ENCODE measurements around the gene SPATA24. TPM values are rescaled to one million over a fixed set of nuclear protein-coding genes. Genes with fewer than 3 reads are reported as not detected.
"Not testable (repeated sequence)": the region's sequence is repeated elsewhere in the genome, so short reads cannot be mapped to it uniquely, and the experiment has no call there.

The SPATA24 gene
- total and polyA plus RNA-seq, 2 donors (not counting 1 experiment from before 2014, with no cell fraction given) = 5.6 to 7.4 TPM

DNA sequence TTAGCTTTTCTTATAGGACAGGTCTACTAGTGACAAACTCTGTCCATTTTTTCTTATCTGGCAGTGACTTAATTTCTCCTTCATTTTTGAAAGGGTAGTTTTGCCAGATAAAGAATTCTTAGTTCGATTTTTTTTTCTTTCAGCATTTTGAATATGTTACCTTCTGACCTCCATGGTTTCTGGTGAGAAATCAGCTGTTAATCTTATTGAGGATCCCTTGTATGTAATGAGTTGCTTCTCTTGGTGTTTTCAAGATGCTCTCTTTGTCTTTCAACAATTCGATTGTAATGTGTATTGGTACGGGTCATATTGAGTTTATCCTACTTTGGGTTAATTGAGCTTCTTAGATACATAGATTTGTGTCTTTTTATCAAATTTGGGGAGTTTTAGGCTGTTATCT is 49.7 kb downstream of the SPATA24 start:
- Histone ChIP-seq H2AFZ (ENCODE audit: low read length) (no peak overlapping the region), H3K36me3 (ENCODE audit: control insufficient read depth, insufficient read depth, low read length) (no peaks in the 10 kb centered on the region), H3K4me3 (replicated peaks in 1 of 4; ENCODE audit: control extremely low read depth in 1 of 4, insufficient read depth in 1 of 4, low read depth in 3 of 4, low read length in 4 of 4) (no peak overlapping the region), H3K9me3 (ENCODE audit: control insufficient read depth, insufficient read depth, low read depth, low read length) (no peaks in the 10 kb centered on the region), H3K79me2 (ENCODE audit: control insufficient read depth, insufficient read depth, low read length) (peaks cover 63% of the 10 kb centered on the region), H3K27ac (ENCODE audit: insufficient read depth, low read length) (no peak overlapping the region), H4K20me1 (ENCODE audit: control insufficient read depth, extremely low read depth, insufficient read depth, low read length) (no peaks in the 10 kb centered on the region), H3K9ac (ENCODE audit: insufficient read depth, low read length) (no peak overlapping the region), H3K27me3 (ENCODE audit: control insufficient read depth, insufficient read depth, low read length) (no peaks in the 10 kb centered on the region), H3K4me1 (ENCODE audit: control insufficient read depth, extremely low read depth, insufficient read depth, low read length) (no peaks in the 10 kb centered on the region), H3K4me2 (ENCODE audit: extremely low read depth, insufficient read depth, low read length) (no peak overlapping the region)
- TF ChIP-seq, protein P1, sequence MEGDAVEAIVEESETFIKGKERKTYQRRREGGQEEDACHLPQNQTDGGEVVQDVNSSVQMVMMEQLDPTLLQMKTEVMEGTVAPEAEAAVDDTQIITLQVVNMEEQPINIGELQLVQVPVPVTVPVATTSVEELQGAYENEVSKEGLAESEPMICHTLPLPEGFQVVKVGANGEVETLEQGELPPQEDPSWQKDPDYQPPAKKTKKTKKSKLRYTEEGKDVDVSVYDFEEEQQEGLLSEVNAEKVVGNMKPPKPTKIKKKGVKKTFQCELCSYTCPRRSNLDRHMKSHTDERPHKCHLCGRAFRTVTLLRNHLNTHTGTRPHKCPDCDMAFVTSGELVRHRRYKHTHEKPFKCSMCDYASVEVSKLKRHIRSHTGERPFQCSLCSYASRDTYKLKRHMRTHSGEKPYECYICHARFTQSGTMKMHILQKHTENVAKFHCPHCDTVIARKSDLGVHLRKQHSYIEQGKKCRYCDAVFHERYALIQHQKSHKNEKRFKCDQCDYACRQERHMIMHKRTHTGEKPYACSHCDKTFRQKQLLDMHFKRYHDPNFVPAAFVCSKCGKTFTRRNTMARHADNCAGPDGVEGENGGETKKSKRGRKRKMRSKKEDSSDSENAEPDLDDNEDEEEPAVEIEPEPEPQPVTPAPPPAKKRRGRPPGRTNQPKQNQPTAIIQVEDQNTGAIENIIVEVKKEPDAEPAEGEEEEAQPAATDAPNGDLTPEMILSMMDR (conservative IDR thresholded peaks at IDR 0.05 in 1 of 2, IDR thresholded peaks at IDR 0.05 in 1 of 2; ENCODE audit: low read depth in 1 of 2, low read length in 2 of 2) = no peak
- no peak for TF ChIP-seq EZH2 (IDR thresholded peaks at IDR 0.05; ENCODE audit: low read length, missing control alignments)
- DNase-seq (ENCODE audit: low read depth in 2 of 2) = no peak

DNA sequence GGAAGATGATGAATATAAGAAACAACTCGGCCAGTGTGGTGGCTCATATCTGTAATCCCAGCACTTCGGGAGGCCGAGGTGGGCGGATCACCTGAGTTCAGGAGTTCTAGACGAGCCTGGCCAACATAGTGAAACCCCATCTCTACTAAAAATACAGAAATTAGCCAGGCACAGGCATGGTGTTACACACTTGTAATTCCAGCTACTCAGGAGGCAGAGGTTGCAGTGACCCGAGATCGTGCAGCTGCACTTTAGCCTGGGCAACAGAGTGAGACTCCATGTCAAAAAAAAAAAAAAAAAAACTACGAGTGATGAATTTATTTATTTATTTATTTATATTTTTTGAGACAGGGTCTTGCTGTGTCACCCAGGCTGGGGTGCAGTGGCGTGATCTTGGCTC is 56.0 kb downstream of the SPATA24 start:
- not testable (repeated sequence) for H3K9ac ChIP-seq (ENCODE audit: insufficient read depth, low read length); H4K20me1 ChIP-seq (ENCODE audit: control insufficient read depth, extremely low read depth, insufficient read depth, low read length); H3K27ac ChIP-seq (ENCODE audit: insufficient read depth, low read length); H3K4me1 ChIP-seq (ENCODE audit: control insufficient read depth, extremely low read depth, insufficient read depth, low read length); H3K4me2 ChIP-seq (ENCODE audit: extremely low read depth, insufficient read depth, low read length); H3K9me3 ChIP-seq (ENCODE audit: control insufficient read depth, insufficient read depth, low read depth, low read length); H3K27me3 ChIP-seq (ENCODE audit: control insufficient read depth, insufficient read depth, low read length); H3K36me3 ChIP-seq (ENCODE audit: control insufficient read depth, insufficient read depth, low read length); H2AFZ ChIP-seq (ENCODE audit: low read length); DNase-seq (ENCODE audit: low read depth in 2 of 2); H3K4me3 ChIP-seq (replicated peaks in 1 of 4; ENCODE audit: control extremely low read depth in 1 of 4, insufficient read depth in 1 of 4, low read depth in 3 of 4, low read length in 4 of 4)
- H3K79me2 ChIP-seq (ENCODE audit: control insufficient read depth, insufficient read depth, low read length) = peaks cover 80% of the 10 kb centered on the region

Other genes with a start within 250 kb of the SPATA24 start
- gene SIL1, start 205.7 kb downstream of the SPATA24 start, total RNA-seq = 59.8 and 85.5 TPM in 2 replicates
- 52.6 and 66.4 TPM in 2 replicates for gene SIL1, start 205.7 kb downstream of the SPATA24 start, polyA plus RNA-seq
- gene MATR3, start 110.3 kb downstream of the SPATA24 start, total RNA-seq = 183 and 275 TPM in 2 replicates
- 167 and 175 TPM in 2 replicates for gene MATR3, start 110.3 kb downstream of the SPATA24 start, polyA plus RNA-seq
- gene PAIP2, start 62.2 kb downstream of the SPATA24 start, total RNA-seq = 59.0 and 68.1 TPM in 2 replicates
- 79.6 and 105 TPM in 2 replicates for gene PAIP2, start 62.2 kb downstream of the SPATA24 start, polyA plus RNA-seq
- not detected in 2 replicates for gene SLC23A1, start 20.8 kb downstream of the SPATA24 start, total RNA-seq
- gene SLC23A1, start 20.8 kb downstream of the SPATA24 start, polyA plus RNA-seq = not detected in 2 replicates
- gene MZB1, start 14.2 kb downstream of the SPATA24 start, total RNA-seq = 0.17 TPM in 1 of 2 replicates, not detected in the other
- not detected in 2 replicates for gene MZB1, start 14.2 kb downstream of the SPATA24 start, polyA plus RNA-seq
- 0.77 and 1.5 TPM in 2 replicates for gene PROB1, start 9.0 kb downstream of the SPATA24 start, total RNA-seq
- 0.34 and 0.43 TPM in 2 replicates for gene PROB1, start 9.0 kb downstream of the SPATA24 start, polyA plus RNA-seq
- 12.6 and 13.6 TPM in 2 replicates for gene DNAJC18, start 35.4 kb upstream of the SPATA24 start, total RNA-seq
- gene DNAJC18, start 35.4 kb upstream of the SPATA24 start, polyA plus RNA-seq = 9.4 and 14.6 TPM in 2 replicates
- not detected in 2 replicates for gene ECSCR, start 58.7 kb upstream of the SPATA24 start, total RNA-seq
- 0.18 and 0.24 TPM in 2 replicates for gene ECSCR, start 58.7 kb upstream of the SPATA24 start, polyA plus RNA-seq
- gene SMIM33, start 66.9 kb upstream of the SPATA24 start, total RNA-seq = not detected in 2 replicates
- not detected in 2 replicates for gene SMIM33, start 66.9 kb upstream of the SPATA24 start, polyA plus RNA-seq
- gene STING1, start 78.7 kb upstream of the SPATA24 start, total RNA-seq = 35.7 and 70.2 TPM in 2 replicates
- gene STING1, start 78.7 kb upstream of the SPATA24 start, polyA plus RNA-seq = 70.9 and 78.4 TPM in 2 replicates
- gene UBE2D2, start 157.2 kb upstream of the SPATA24 start, total RNA-seq = 49.1 and 62.9 TPM in 2 replicates
- 52.9 and 56.5 TPM in 2 replicates for gene UBE2D2, start 157.2 kb upstream of the SPATA24 start, polyA plus RNA-seq
- gene CXXC5, start 244.3 kb upstream of the SPATA24 start, total RNA-seq = 29.0 and 43.9 TPM in 2 replicates
- gene CXXC5, start 244.3 kb upstream of the SPATA24 start, polyA plus RNA-seq = 15.8 and 18.6 TPM in 2 replicates

Data from fibroblast of lung (primary cell).